Stomach smooth muscle (tissue), 2 donors: Measurements from ENCODE around the gene TUT4.

ENCODE experiments used
- H3K27ac ChIP-seq: one replicate; pipeline ENCODE4 v1.7.0; 2013; ENCODE audit warnings: mild to moderate bottlenecking, low read length, inconsistent platforms
- H3K27me3 ChIP-seq, 2 donors: one replicate each; pipeline ENCODE4 v1.7.0; 2013; ENCODE audit warnings: low read length in 2 of 2; ENCODE audit not compliant: insufficient read depth in 2 of 2, control insufficient read depth in 1 of 2
- H3K36me3 ChIP-seq, 2 donors: one replicate each; pipeline ENCODE4 v1.7.0; 2013; ENCODE audit warnings: low read length in 2 of 2; ENCODE audit not compliant: control insufficient read depth in 2 of 2, insufficient read depth in 2 of 2
- H3K4me1 ChIP-seq: one replicate; pipeline ENCODE4 v1.7.0; 2013; ENCODE audit warnings: low read length; ENCODE audit not compliant: control insufficient read depth, insufficient read depth
- H3K4me3 ChIP-seq, 2 donors: one replicate each; pipeline ENCODE4 v1.7.0; 2013; ENCODE audit warnings: low read length in 2 of 2
- H3K9ac ChIP-seq, 2 donors: one replicate each; pipeline ENCODE4 v1.7.0; 2013; ENCODE audit warnings: low read length in 2 of 2, mild to moderate bottlenecking in 1 of 2
- H3K9me3 ChIP-seq, 2 donors: one replicate each; pipeline ENCODE4 v1.7.0; 2013; ENCODE audit warnings: low read length in 2 of 2; ENCODE audit not compliant: control insufficient read depth in 2 of 2
- donor health status: healthy.
- donor health status: Pancreatic carcinoma.

TUT4 gene

GRCh38 chr1:52413410-52413989 is 139.4 kb downstream of the TUT4 start:
- no peak overlapping the region for H3K9ac ChIP-seq
- no peak overlapping the region for H3K4me3 ChIP-seq
- H3K27ac ChIP-seq = no peak overlapping the region
- peaks cover 60 to 65% of the 10 kb centered on the region in 2 donors for H3K36me3 ChIP-seq
- no peaks in the 10 kb centered on the region for H3K27me3 ChIP-seq
- no peaks in the 10 kb centered on the region for H3K4me1 ChIP-seq
- no peaks in the 10 kb centered on the region for H3K9me3 ChIP-seq

GRCh38 chr1:52404975-52405338 is 147.9 kb downstream of the TUT4 start:
- H3K9me3 ChIP-seq = no peaks in the 10 kb centered on the region
- peak overlapping the region; percentile 96 to 99 for H3K9ac ChIP-seq
- no peaks in the 10 kb centered on the region for H3K27me3 ChIP-seq
- H3K4me1 ChIP-seq = peaks cover 9% of the 10 kb centered on the region
- peak overlapping the region; percentile 100 for H3K4me3 ChIP-seq
- H3K36me3 ChIP-seq = peaks cover 13 to 14% of the 10 kb centered on the region in 2 donors
- H3K27ac ChIP-seq = peak overlapping the region; percentile 90

GRCh38 chr1:52404116-52404974 is 148.5 kb downstream of the TUT4 start, which contains the start of the genes ORC1 and PRPF38A:
TSS of gene ORC1 (minus strand) at chr1:52404423. CDS start at chr1:52402223, 2,200 bp downstream.
TSS of gene PRPF38A (plus strand) at chr1:52404602. CDS start at chr1:52404750, 148 bp downstream.
- H3K4me3 ChIP-seq = peak within 1 kb of the TSS; percentile 100
- H3K9ac ChIP-seq = peak within 1 kb of the TSS; percentile 96 to 99
- peaks cover 9% of the 10 kb centered on the region for H3K4me1 ChIP-seq
- peaks cover 11 to 12% of the 10 kb centered on the region in 2 donors for H3K36me3 ChIP-seq
- no peaks in the 10 kb centered on the region for H3K27me3 ChIP-seq
- H3K27ac ChIP-seq = peak within 1 kb of the TSS; percentile 90
- H3K9me3 ChIP-seq = no peaks in the 10 kb centered on the region

- no peaks in the 10 kb centered on the region for H3K9me3 ChIP-seq
- H3K27me3 ChIP-seq = no peaks in the 10 kb centered on the region
- H3K27ac ChIP-seq = peak overlapping the region; percentile 38
- H3K4me3 ChIP-seq = peak overlapping the region; percentile 100
- peaks cover 4 to 5% of the 10 kb centered on the region in 2 donors for H3K36me3 ChIP-seq
- peak overlapping the region; percentile 68 to 96 for H3K9ac ChIP-seq
- peaks cover 9% of the 10 kb centered on the region for H3K4me1 ChIP-seq
Observed at GRCh38 chr1:52403566-52404115, 149.3 kb downstream of the TUT4 start.

- H3K36me3 ChIP-seq = peaks cover 0 to 3% of the 10 kb centered on the region in 2 donors
- H3K4me3 ChIP-seq = no peak overlapping the region
- H3K4me1 ChIP-seq = peaks cover 9% of the 10 kb centered on the region
- no peak overlapping the region for H3K9ac ChIP-seq
- no peaks in the 10 kb centered on the region for H3K27me3 ChIP-seq
- H3K27ac ChIP-seq = no peak overlapping the region
- H3K9me3 ChIP-seq = no peaks in the 10 kb centered on the region
Observed at GRCh38 chr1:52402860-52403240, 150.0 kb downstream of the TUT4 start.

- no peak overlapping the region for H3K27ac ChIP-seq
- peaks cover 9% of the 10 kb centered on the region for H3K4me1 ChIP-seq
- no peaks in the 10 kb centered on the region for H3K36me3 ChIP-seq
- no peaks in the 10 kb centered on the region for H3K9me3 ChIP-seq
- no peak overlapping the region for H3K9ac ChIP-seq
- no peaks in the 10 kb centered on the region for H3K27me3 ChIP-seq
- no peak overlapping the region for H3K4me3 ChIP-seq
Observed at GRCh38 chr1:52400131-52400530, 152.8 kb downstream of the TUT4 start.

- no peak overlapping the region for H3K4me3 ChIP-seq
- no peak overlapping the region for H3K27ac ChIP-seq
- H3K4me1 ChIP-seq = peaks cover 9% of the 10 kb centered on the region
- H3K9ac ChIP-seq = no peak overlapping the region
- no peaks in the 10 kb centered on the region for H3K36me3 ChIP-seq
- no peaks in the 10 kb centered on the region for H3K27me3 ChIP-seq
- no peaks in the 10 kb centered on the region for H3K9me3 ChIP-seq
Observed at GRCh38 chr1:52399629-52400028, 153.3 kb downstream of the TUT4 start.

- Histone ChIP-seq H3K9me3 (no peaks in the 10 kb centered on the region), H3K36me3 (no peaks in the 10 kb centered on the region), H3K27me3 (no peaks in the 10 kb centered on the region), H3K9ac (no peak overlapping the region), H3K4me1 (no peaks in the 10 kb centered on the region), H3K4me3 (no peak overlapping the region), H3K27ac (no peak overlapping the region)
Observed at GRCh38 chr1:52393174-52393573, 159.7 kb downstream of the TUT4 start.

GRCh38 chr1:52386458-52386857 is 166.4 kb downstream of the TUT4 start:
- no peaks in the 10 kb centered on the region for H3K9me3 ChIP-seq
- H3K27me3 ChIP-seq = no peaks in the 10 kb centered on the region
- no peak overlapping the region for H3K4me3 ChIP-seq
- no peak overlapping the region for H3K9ac ChIP-seq
- no peak overlapping the region for H3K27ac ChIP-seq
- no peaks in the 10 kb centered on the region for H3K4me1 ChIP-seq
- no peaks in the 10 kb centered on the region for H3K36me3 ChIP-seq

GRCh38 chr1:52385376-52385775 is 167.5 kb downstream of the TUT4 start:
- Histone ChIP-seq H3K36me3 (no peaks in the 10 kb centered on the region), H3K27ac (no peak overlapping the region)

More at GRCh38 chr1:52385376-52385775, 167.5 kb downstream of the TUT4 start:
- no peak overlapping the region for H3K9ac ChIP-seq
- no peaks in the 10 kb centered on the region for H3K9me3 ChIP-seq
- H3K4me1 ChIP-seq = no peaks in the 10 kb centered on the region
- H3K4me3 ChIP-seq = no peak overlapping the region
- H3K27me3 ChIP-seq = no peaks in the 10 kb centered on the region
